ENCODE measurements around the gene CMTR1. TPM values are rescaled to one million over a fixed set of nuclear protein-coding genes. Genes with fewer than 3 reads are reported as not detected.

Gene CMTR1
- total RNA-seq, 1 donor = 30.7 TPM

DNA sequence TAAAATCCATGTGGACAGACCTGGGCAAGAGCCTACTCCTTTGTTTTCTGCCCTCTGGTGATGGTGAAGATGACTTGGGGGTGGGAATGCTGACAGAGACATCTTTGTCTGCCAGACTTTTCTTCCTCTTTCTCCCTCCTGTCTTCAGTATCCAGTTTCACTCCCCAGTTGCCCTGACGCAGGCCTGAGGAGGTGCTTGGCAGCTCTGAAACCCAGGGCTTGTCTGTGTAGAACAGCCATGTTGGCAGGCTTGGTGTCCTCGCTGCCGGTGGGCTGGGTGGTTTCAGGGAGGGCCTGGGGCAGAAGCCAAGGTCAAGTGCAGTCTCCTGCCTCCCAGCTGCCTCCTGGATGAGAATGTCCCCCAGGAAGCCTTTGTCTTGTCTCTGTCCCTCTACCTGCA, 44.2 kb downstream of the CMTR1 start:
- TF ChIP-seq, protein P1, sequence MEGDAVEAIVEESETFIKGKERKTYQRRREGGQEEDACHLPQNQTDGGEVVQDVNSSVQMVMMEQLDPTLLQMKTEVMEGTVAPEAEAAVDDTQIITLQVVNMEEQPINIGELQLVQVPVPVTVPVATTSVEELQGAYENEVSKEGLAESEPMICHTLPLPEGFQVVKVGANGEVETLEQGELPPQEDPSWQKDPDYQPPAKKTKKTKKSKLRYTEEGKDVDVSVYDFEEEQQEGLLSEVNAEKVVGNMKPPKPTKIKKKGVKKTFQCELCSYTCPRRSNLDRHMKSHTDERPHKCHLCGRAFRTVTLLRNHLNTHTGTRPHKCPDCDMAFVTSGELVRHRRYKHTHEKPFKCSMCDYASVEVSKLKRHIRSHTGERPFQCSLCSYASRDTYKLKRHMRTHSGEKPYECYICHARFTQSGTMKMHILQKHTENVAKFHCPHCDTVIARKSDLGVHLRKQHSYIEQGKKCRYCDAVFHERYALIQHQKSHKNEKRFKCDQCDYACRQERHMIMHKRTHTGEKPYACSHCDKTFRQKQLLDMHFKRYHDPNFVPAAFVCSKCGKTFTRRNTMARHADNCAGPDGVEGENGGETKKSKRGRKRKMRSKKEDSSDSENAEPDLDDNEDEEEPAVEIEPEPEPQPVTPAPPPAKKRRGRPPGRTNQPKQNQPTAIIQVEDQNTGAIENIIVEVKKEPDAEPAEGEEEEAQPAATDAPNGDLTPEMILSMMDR (IDR thresholded peaks at IDR 0.05; ENCODE audit: insufficient read depth, low read length) = no peak
- no peak overlapping the region for H3K4me3 ChIP-seq (ENCODE audit: low read depth, low read length)
- no peak for DNase-seq (ENCODE audit: low read depth)

DNA sequence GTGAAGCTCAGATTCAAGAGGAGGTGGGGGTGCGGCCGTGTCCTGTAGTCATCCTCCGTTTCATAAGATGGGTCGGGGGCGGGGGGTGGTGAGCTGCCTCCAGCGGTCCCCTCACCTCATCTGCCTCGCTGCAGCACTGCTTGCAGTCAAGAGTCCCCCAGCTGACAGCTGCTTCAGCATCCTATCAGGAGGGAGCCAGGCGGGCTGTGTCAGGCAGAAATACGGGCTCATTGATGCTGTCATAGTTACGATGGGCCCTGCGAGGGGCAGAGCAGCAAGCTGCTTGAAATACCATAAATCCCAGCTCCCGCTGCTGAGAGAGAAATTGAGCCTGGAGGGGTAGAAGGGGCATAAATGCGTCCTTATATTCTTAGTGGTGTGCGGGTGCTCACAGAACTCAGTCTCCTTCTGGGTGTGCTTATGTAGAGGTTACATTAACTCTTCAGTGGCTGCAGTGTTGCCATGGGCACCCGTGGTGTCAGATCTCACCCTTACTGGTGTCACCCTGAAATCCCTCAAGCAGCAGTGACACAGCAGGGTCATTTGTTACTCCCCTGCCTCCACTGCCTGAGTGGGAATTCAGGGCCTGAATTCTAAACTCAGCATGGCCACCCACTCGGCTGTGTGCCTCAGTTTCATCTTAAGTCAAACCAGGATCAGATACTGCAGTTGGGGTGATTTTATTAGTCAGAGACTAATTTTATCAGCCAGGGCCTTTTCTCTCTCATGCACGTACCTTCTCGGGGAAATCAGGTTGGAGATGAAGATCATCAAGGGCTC, 44.8 kb downstream of the CMTR1 start:
- TF ChIP-seq, protein P1 (IDR thresholded peaks at IDR 0.05; ENCODE audit: insufficient read depth, low read length) = no peak
- H3K4me3 ChIP-seq (ENCODE audit: low read depth, low read length) = no peak overlapping the region
- DNase-seq (ENCODE audit: low read depth) = no peak

DNA sequence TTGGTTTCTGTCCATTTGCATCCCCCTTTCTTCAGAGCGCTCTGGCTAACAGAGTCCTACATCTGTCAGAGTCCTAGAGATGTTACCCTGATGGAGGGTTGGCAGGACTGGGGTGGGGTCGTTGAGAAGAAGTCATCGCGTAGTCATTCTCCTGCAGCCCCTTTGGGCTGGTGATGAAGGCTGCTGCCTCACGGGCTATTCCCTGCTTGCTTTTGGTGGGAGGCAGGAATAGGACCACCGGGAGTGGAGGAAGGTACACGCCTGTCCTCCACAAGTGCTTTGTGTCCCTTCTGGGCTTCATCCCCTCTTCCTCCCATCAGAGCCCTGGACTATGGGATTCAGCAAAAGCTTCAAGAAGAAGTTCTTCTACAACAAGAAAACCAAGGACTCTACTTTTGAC, 45.8 kb downstream of the CMTR1 start:
- H3K4me3 ChIP-seq (ENCODE audit: low read depth, low read length) = no peak overlapping the region
- TF ChIP-seq, protein P1 (IDR thresholded peaks at IDR 0.05; ENCODE audit: insufficient read depth, low read length) = no peak

DNA sequence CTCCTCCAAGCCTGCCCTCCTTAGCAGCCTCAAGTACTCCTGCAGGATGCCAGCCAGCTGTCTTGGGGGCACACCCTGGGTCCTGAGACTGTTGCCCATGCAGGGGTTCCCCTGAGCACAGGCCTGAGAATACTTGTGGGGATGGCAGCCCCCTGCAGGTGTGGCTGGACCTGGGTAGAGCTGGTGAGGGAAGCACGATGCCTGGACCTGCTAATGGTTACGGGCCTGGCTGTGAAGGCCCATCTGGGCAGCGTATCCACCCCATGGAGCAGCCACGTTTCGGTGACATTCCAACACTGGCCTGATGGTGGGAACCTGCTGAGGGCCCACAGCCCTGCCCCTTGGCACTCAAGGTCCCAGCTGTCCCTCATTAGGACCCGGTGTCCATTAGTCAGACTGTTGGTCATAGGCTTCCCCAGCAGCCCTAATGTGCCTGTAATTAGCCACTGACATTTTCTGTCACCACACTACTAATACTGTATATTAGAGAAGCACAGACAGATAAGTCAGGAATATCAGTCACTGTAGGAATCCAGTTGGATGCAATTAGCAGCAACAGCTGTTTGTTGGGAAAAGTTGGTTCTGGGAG, 46.3 kb downstream of the CMTR1 start:
- H3K4me3 ChIP-seq (ENCODE audit: low read depth, low read length) = no peak overlapping the region
- no peak for DNase-seq (ENCODE audit: low read depth)
- TF ChIP-seq, protein P1 (IDR thresholded peaks at IDR 0.05; ENCODE audit: insufficient read depth, low read length) = no peak

More for the DNA sequence above, 45.8 kb downstream of the CMTR1 start:
- no peak for DNase-seq (ENCODE audit: low read depth)

DNA sequence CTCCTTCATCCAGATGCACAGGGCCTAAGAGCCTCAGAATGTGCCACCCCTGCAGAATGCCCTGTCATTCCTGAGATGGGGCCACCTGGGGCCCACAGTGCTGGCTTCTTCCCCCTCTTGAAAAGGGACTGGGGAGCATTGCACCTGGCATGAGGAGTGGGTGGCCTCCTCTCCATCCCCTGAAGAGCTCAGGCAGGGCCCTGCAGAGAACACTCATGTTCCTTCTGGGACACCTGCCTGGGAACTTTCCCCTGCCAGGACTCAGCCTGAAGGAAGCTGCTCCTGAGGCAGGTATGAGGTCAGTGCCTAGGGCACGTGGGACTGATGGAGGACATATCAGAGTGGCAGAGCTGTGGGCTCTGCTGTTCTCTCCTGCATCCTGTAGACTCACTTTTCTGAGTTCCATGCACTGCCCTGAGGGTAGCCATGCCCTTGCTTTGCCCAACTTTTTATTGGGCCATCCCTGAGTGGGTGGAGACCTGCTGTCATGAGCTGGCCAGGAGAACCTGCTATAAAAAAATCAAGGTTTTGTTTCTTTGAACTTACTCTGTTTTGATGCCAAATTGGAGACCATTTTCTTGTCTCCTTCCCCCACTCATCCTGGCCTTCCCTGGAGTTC, 47.2 kb downstream of the CMTR1 start:
- TF ChIP-seq, protein P1 (IDR thresholded peaks at IDR 0.05; ENCODE audit: insufficient read depth, low read length) = no peak
- no peak overlapping the region for H3K4me3 ChIP-seq (ENCODE audit: low read depth, low read length)
- no peak for DNase-seq (ENCODE audit: low read depth)

DNA sequence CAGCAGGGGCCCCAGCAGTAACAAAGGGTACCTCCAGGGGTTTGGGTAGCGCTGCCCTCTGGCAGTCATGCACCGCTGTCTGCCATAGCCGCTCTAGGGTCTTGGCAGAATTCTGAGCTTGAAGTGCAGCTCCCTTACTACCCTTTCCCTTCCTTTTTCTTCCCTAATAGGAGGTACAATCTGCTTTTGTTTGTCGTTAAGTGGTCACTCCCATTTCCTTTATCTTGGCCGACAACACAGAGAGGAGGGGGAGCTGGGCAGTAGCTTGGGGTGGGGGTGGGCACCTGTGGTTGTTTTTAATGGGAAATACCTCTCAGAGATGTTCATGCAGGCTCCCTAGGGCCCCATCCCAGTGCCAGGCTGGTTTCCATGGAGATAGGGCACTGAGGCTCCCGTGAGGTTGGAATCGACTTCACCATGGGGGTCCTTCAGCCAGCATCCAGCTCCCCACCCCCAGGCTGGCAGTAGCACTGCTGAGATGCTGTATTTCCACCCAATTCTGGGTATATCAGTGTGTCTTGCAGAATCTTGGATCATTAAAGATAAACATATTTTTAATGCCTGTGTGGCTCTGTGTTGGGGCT, 48.0 kb downstream of the CMTR1 start:
- no peak for DNase-seq (ENCODE audit: low read depth)
- H3K4me3 ChIP-seq (ENCODE audit: low read depth, low read length) = no peak overlapping the region
- TF ChIP-seq, protein P1 (IDR thresholded peaks at IDR 0.05; ENCODE audit: insufficient read depth, low read length) = no peak
